Prostate gland (tissue), 2 donors: ENCODE data around the gene CDH13.

ENCODE experiments used
- CTCF ChIP-seq, 4 experiments: fragments of 200-600 bp in 2 of 4; fragments of 450-650 bp in 2 of 4; sonication (generic) in 2 of 4; IDR thresholded peaks; 1 replicate in 3 of 4; 2 replicates in 1 of 4; pipeline ENCODE4 v1.5.1; 2016 to 2019; ENCODE audit warnings: antibody characterized with exemption in 4 of 4, mild to moderate bottlenecking in 2 of 4, moderate library complexity in 2 of 4
- POLR2A ChIP-seq: fragments of 450-650 bp; IDR thresholded peaks from one replicate; pipeline ENCODE4 v1.6.1; 2016; ENCODE audit warnings: antibody characterized with exemption, mild to moderate bottlenecking

GRCh38 chr16:83578171-83578570 lies 951.4 kb downstream of the CDH13 start:
- TF ChIP-seq CTCF (IDR thresholded peaks at IDR 0.05) (no peak), POLR2A (no peak)
